ENCODE measurements around the gene HK1.
"Not testable (repeated sequence)": the region's sequence is repeated elsewhere in the genome, so short reads cannot be mapped to it uniquely, and the experiment has no call there.

HK1 gene

GRCh38 chr10:69311309-69311708, 33.0 kb downstream of the HK1 start:
- DNase-seq (ENCODE audit: low spot score): no peak

- DNase-seq (ENCODE audit: low spot score): no peak
Measured at GRCh38 chr10:69312528-69312927, 34.2 kb downstream of the HK1 start.

GRCh38 chr10:69315100-69315542, 36.8 kb downstream of the HK1 start:
- no peak for DNase-seq (ENCODE audit: low spot score)

GRCh38 chr10:69315610-69316312, 37.5 kb downstream of the HK1 start:
- no peak for DNase-seq (ENCODE audit: low spot score)

- peak; percentile 61 for DNase-seq (ENCODE audit: low spot score)
Measured at GRCh38 chr10:69316313-69317059, 38.2 kb downstream of the HK1 start.

GRCh38 chr10:69317175-69317604, 38.9 kb downstream of the HK1 start:
- no peak for DNase-seq (ENCODE audit: low spot score)

GRCh38 chr10:69317626-69318105, 39.4 kb downstream of the HK1 start:
- DNase-seq (ENCODE audit: low spot score): no peak

GRCh38 chr10:69318106-69318866, 40.0 kb downstream of the HK1 start:
- peak; percentile 99 for DNase-seq (ENCODE audit: low spot score)

- DNase-seq (ENCODE audit: low spot score): peak; percentile 88
Measured at GRCh38 chr10:69318867-69319727, 40.8 kb downstream of the HK1 start.

- no peak for DNase-seq (ENCODE audit: low spot score)
Measured at GRCh38 chr10:69319841-69320316, 41.6 kb downstream of the HK1 start.

- no peak for DNase-seq (ENCODE audit: low spot score)
Measured at GRCh38 chr10:69320521-69320920, 42.2 kb downstream of the HK1 start.

- no peak for DNase-seq (ENCODE audit: low spot score)
Measured at GRCh38 chr10:69321039-69321715, 42.9 kb downstream of the HK1 start.

- no peak for DNase-seq (ENCODE audit: low spot score)
Measured at GRCh38 chr10:69321865-69322264, 43.6 kb downstream of the HK1 start.

GRCh38 chr10:69322346-69322745, 44.0 kb downstream of the HK1 start:
- DNase-seq (ENCODE audit: low spot score): not testable (repeated sequence)

- DNase-seq (ENCODE audit: low spot score): no peak
Measured at GRCh38 chr10:69323622-69324021, 45.3 kb downstream of the HK1 start.

GRCh38 chr10:69324583-69324982, 46.3 kb downstream of the HK1 start:
- no peak for DNase-seq (ENCODE audit: low spot score)

GRCh38 chr10:69325637-69326523, 47.6 kb downstream of the HK1 start:
- DNase-seq (ENCODE audit: low spot score): not testable (repeated sequence)

- no peak for DNase-seq (ENCODE audit: low spot score)
Measured at GRCh38 chr10:69326692-69327091, 48.4 kb downstream of the HK1 start.

- no peak for DNase-seq (ENCODE audit: low spot score)
Measured at GRCh38 chr10:69327463-69328379, 49.4 kb downstream of the HK1 start.
